ENCODE data around the gene ARPC1A.
"Not testable (repeated sequence)": the region's sequence is repeated elsewhere in the genome, so short reads cannot be mapped to it uniquely, and the experiment has no call there.

The ARPC1A gene

GRCh38 chr7:99385564-99385963 lies 59.9 kb downstream of the ARPC1A start:
- no peak overlapping the region for H3K14ac ChIP-seq (ENCODE audit: low read length)
- H2AK5ac ChIP-seq (ENCODE audit: low read depth, low read length) = no peak overlapping the region
- no peak overlapping the region for H3K23ac ChIP-seq (ENCODE audit: low read depth, low read length, poor library complexity)
- H2BK5ac ChIP-seq (ENCODE audit: low read length) = peak overlapping the region; percentile 66
- no peak overlapping the region for H3K4me2 ChIP-seq (ENCODE audit: insufficient read depth, low read length, poor library complexity, severe bottlenecking)
- no peak overlapping the region for H3K9ac ChIP-seq (ENCODE audit: low read depth, low read length, poor library complexity)
- H3K4ac ChIP-seq (ENCODE audit: low read length) = no peak overlapping the region
- no peak overlapping the region for H2BK15ac ChIP-seq (ENCODE audit: low read length)
- H3K27me3 ChIP-seq (ENCODE audit: control insufficient read depth in 3 of 3, insufficient read depth in 3 of 3, low read depth in 1 of 3, low read length in 3 of 3) = no peaks in the 10 kb centered on the region
- no peak for DNase-seq (ENCODE audit: low spot score)
- peaks cover 6% of the 10 kb centered on the region for H3K79me1 ChIP-seq (ENCODE audit: low read depth, low read length)
- no peak overlapping the region for H2BK12ac ChIP-seq (ENCODE audit: low read length)
- H3K4me3 ChIP-seq (ENCODE audit: low read length in 2 of 2) = peak overlapping the region in 1 of 2 donors; percentile 20
- H3K18ac ChIP-seq (ENCODE audit: low read length) = no peak overlapping the region
- no CpG with 5 or more reads among the region's 8 CpGs for WGBS, 2 donors (ENCODE audit: extremely low coverage in 2 of 2, insufficient read length in 2 of 2, insufficient replicate concordance in 1 of 2)
- no peak overlapping the region for H2AFZ ChIP-seq (ENCODE audit: low read length)
- H4K8ac ChIP-seq (ENCODE audit: low read depth, low read length) = no peak overlapping the region
- H2BK120ac ChIP-seq (ENCODE audit: low read depth, low read length) = no peak overlapping the region
- H3K27ac ChIP-seq (replicated peaks; ENCODE audit: low read length) = no peak overlapping the region
- peaks cover 21 to 28% of the 10 kb centered on the region in 2 donors for H3K36me3 ChIP-seq (replicated peaks in 1 of 2; ENCODE audit: control insufficient read depth in 2 of 2, insufficient read depth in 2 of 2, low read length in 2 of 2)
- H4K91ac ChIP-seq (ENCODE audit: low read depth, low read length, poor library complexity) = no peak overlapping the region
- H3K4me1 ChIP-seq (ENCODE audit: control insufficient read depth in 2 of 2, insufficient read depth in 1 of 2, low read depth in 1 of 2, low read length in 2 of 2) = peaks cover 0 to 8% of the 10 kb centered on the region in 2 donors
- H3K9me3 ChIP-seq (replicated peaks in 1 of 2; ENCODE audit: control insufficient read depth in 2 of 2, insufficient read depth in 1 of 2, low read depth in 1 of 2, low read length in 2 of 2) = no peaks in the 10 kb centered on the region

DNA sequence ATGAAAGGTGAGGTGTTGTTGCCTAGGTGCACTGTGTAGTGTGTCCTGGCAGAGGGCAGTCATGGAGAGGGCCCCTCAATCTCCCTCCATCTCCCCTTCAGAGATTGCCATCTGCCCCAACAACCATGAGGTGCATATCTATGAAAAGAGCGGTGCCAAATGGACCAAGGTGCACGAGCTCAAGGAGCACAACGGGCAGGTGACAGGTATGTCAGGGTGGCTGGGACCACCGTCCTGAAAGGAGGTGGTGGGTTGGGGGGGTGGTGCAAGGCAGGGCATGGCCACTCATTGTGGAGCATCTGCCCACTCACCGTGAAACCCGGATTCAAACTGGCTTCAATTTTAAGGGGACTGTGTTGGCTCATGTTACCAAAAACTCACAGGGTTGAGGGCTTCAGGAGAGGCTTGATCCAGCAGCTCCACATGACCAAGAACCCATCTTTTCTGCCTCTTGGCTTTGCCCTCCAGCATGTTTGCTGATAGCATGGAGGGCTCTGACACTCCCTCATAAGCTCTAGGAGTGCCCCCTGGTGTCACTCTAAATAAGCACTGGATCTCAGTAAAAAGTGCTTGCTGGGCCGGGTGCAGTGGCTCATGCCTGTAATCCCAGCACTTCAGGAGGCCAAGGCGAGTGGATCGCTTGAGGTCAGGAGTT lies 61.0 kb downstream of the ARPC1A start:
- H2BK12ac ChIP-seq (ENCODE audit: low read length) = no peak overlapping the region
- H4K8ac ChIP-seq (ENCODE audit: low read depth, low read length) = no peak overlapping the region
- no peak overlapping the region for H3K23ac ChIP-seq (ENCODE audit: low read depth, low read length, poor library complexity)
- no peak overlapping the region for H3K9ac ChIP-seq (ENCODE audit: low read depth, low read length, poor library complexity)
- H3K27me3 ChIP-seq (ENCODE audit: control insufficient read depth in 3 of 3, insufficient read depth in 3 of 3, low read depth in 1 of 3, low read length in 3 of 3) = no peaks in the 10 kb centered on the region
- no peak overlapping the region for H3K27ac ChIP-seq (replicated peaks; ENCODE audit: low read length)
- H2BK120ac ChIP-seq (ENCODE audit: low read depth, low read length) = no peak overlapping the region
- no CpG with 5 or more reads among the region's 9 CpGs for WGBS, 2 donors (ENCODE audit: extremely low coverage in 2 of 2, insufficient read length in 2 of 2, insufficient replicate concordance in 1 of 2)
- H2AK5ac ChIP-seq (ENCODE audit: low read depth, low read length) = no peak overlapping the region
- H2AFZ ChIP-seq (ENCODE audit: low read length) = no peak overlapping the region
- H3K4me3 ChIP-seq (ENCODE audit: low read length in 2 of 2) = peak overlapping the region in 1 of 2 donors; percentile 61
- no peak overlapping the region for H4K91ac ChIP-seq (ENCODE audit: low read depth, low read length, poor library complexity)
- no peaks in the 10 kb centered on the region for H3K4me1 ChIP-seq (ENCODE audit: control insufficient read depth in 2 of 2, insufficient read depth in 1 of 2, low read depth in 1 of 2, low read length in 2 of 2)
- H2BK15ac ChIP-seq (ENCODE audit: low read length) = no peak overlapping the region
- H3K4me2 ChIP-seq (ENCODE audit: insufficient read depth, low read length, poor library complexity, severe bottlenecking) = no peak overlapping the region
- H3K79me1 ChIP-seq (ENCODE audit: low read depth, low read length) = peaks cover 8% of the 10 kb centered on the region
- H3K4ac ChIP-seq (ENCODE audit: low read length) = no peak overlapping the region
- H3K14ac ChIP-seq (ENCODE audit: low read length) = no peak overlapping the region
- no peak overlapping the region for H2BK5ac ChIP-seq (ENCODE audit: low read length)
- no peak for DNase-seq (ENCODE audit: low spot score)
- peaks cover 27 to 39% of the 10 kb centered on the region in 2 donors for H3K36me3 ChIP-seq (replicated peaks in 1 of 2; ENCODE audit: control insufficient read depth in 2 of 2, insufficient read depth in 2 of 2, low read length in 2 of 2)
- no peaks in the 10 kb centered on the region for H3K9me3 ChIP-seq (replicated peaks in 1 of 2; ENCODE audit: control insufficient read depth in 2 of 2, insufficient read depth in 1 of 2, low read depth in 1 of 2, low read length in 2 of 2)
- no peak overlapping the region for H3K18ac ChIP-seq (ENCODE audit: low read length)

DNA sequence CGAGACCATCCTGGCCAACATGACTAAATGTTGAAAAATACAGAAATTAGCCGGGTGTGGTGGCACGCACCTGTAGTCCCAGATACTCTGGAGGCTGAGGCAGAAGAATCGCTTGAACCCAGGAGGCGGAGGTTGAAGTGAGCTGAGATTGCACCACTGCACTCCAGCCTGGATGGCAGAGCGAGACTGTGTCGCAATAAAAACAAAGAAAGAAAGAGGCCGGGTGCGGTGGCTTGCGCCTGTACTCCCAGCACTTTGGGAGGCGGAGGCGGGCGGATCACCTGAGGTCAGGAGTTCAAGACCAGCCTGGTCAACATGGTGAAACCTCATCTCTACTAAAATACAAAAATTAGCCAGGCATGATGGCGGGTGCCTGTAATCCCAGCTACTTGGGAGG lies 61.5 kb downstream of the ARPC1A start:
- not testable (repeated sequence) for H2AFZ ChIP-seq (ENCODE audit: low read length); H3K4me3 ChIP-seq (ENCODE audit: low read length in 2 of 2); H3K9ac ChIP-seq (ENCODE audit: low read depth, low read length, poor library complexity); DNase-seq (ENCODE audit: low spot score); H3K14ac ChIP-seq (ENCODE audit: low read length); H3K9me3 ChIP-seq (replicated peaks in 1 of 2; ENCODE audit: control insufficient read depth in 2 of 2, insufficient read depth in 1 of 2, low read depth in 1 of 2, low read length in 2 of 2); H3K23ac ChIP-seq (ENCODE audit: low read depth, low read length, poor library complexity); H2BK5ac ChIP-seq (ENCODE audit: low read length); H3K18ac ChIP-seq (ENCODE audit: low read length); H3K4me1 ChIP-seq (ENCODE audit: control insufficient read depth in 2 of 2, insufficient read depth in 1 of 2, low read depth in 1 of 2, low read length in 2 of 2); H2AK5ac ChIP-seq (ENCODE audit: low read depth, low read length); H3K27me3 ChIP-seq (ENCODE audit: control insufficient read depth in 3 of 3, insufficient read depth in 3 of 3, low read depth in 1 of 3, low read length in 3 of 3); H4K8ac ChIP-seq (ENCODE audit: low read depth, low read length); H4K91ac ChIP-seq (ENCODE audit: low read depth, low read length, poor library complexity); H2BK120ac ChIP-seq (ENCODE audit: low read depth, low read length); H3K27ac ChIP-seq (replicated peaks; ENCODE audit: low read length); H3K79me1 ChIP-seq (ENCODE audit: low read depth, low read length); H2BK15ac ChIP-seq (ENCODE audit: low read length); H3K4me2 ChIP-seq (ENCODE audit: insufficient read depth, low read length, poor library complexity, severe bottlenecking); H3K4ac ChIP-seq (ENCODE audit: low read length); H2BK12ac ChIP-seq (ENCODE audit: low read length)
- no CpG with 5 or more reads among the region's 14 CpGs for WGBS, 2 donors (ENCODE audit: extremely low coverage in 2 of 2, insufficient read length in 2 of 2, insufficient replicate concordance in 1 of 2)
- peaks cover 27 to 44% of the 10 kb centered on the region in 2 donors for H3K36me3 ChIP-seq (replicated peaks in 1 of 2; ENCODE audit: control insufficient read depth in 2 of 2, insufficient read depth in 2 of 2, low read length in 2 of 2)

DNA sequence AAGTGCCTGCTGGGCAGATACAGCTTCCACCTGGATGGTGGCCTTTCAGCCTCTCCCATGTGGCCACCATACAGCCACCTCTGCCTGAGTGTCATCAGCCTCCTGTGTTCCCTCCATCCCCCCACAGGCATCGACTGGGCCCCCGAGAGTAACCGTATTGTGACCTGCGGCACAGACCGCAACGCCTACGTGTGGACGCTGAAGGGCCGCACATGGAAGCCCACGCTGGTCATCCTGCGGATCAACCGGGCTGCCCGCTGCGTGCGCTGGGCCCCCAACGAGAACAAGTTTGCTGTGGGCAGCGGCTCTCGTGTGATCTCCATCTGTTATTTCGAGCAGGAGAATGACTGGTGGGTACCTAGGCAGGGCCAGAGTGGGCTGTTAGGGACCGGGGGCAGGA lies 62.2 kb downstream of the ARPC1A start:
- no peak overlapping the region for H3K18ac ChIP-seq (ENCODE audit: low read length)
- peaks cover 27 to 51% of the 10 kb centered on the region in 2 donors for H3K36me3 ChIP-seq (replicated peaks in 1 of 2; ENCODE audit: control insufficient read depth in 2 of 2, insufficient read depth in 2 of 2, low read length in 2 of 2)
- H2BK12ac ChIP-seq (ENCODE audit: low read length) = no peak overlapping the region
- no peak overlapping the region for H2BK5ac ChIP-seq (ENCODE audit: low read length)
- H2AK5ac ChIP-seq (ENCODE audit: low read depth, low read length) = no peak overlapping the region
- no peak overlapping the region for H3K4ac ChIP-seq (ENCODE audit: low read length)
- no peak overlapping the region for H2BK15ac ChIP-seq (ENCODE audit: low read length)
- peak overlapping the region; percentile 91 for H3K23ac ChIP-seq (ENCODE audit: low read depth, low read length, poor library complexity)
- H3K4me2 ChIP-seq (ENCODE audit: insufficient read depth, low read length, poor library complexity, severe bottlenecking) = no peak overlapping the region
- no peak overlapping the region for H4K91ac ChIP-seq (ENCODE audit: low read depth, low read length, poor library complexity)
- H3K9ac ChIP-seq (ENCODE audit: low read depth, low read length, poor library complexity) = peak overlapping the region; percentile 30
- H3K27ac ChIP-seq (replicated peaks; ENCODE audit: low read length) = no peak overlapping the region
- peaks cover 0 to 3% of the 10 kb centered on the region in 2 donors for H3K4me1 ChIP-seq (ENCODE audit: control insufficient read depth in 2 of 2, insufficient read depth in 1 of 2, low read depth in 1 of 2, low read length in 2 of 2)
- H3K4me3 ChIP-seq (ENCODE audit: low read length in 2 of 2) = no peak overlapping the region
- H3K9me3 ChIP-seq (replicated peaks in 1 of 2; ENCODE audit: control insufficient read depth in 2 of 2, insufficient read depth in 1 of 2, low read depth in 1 of 2, low read length in 2 of 2) = no peaks in the 10 kb centered on the region
- H3K14ac ChIP-seq (ENCODE audit: low read length) = no peak overlapping the region
- no CpG with 5 or more reads among the region's 20 CpGs for WGBS, 2 donors (ENCODE audit: extremely low coverage in 2 of 2, insufficient read length in 2 of 2, insufficient replicate concordance in 1 of 2)
- peaks cover 8% of the 10 kb centered on the region for H3K79me1 ChIP-seq (ENCODE audit: low read depth, low read length)
- no peaks in the 10 kb centered on the region for H3K27me3 ChIP-seq (ENCODE audit: control insufficient read depth in 3 of 3, insufficient read depth in 3 of 3, low read depth in 1 of 3, low read length in 3 of 3)
- DNase-seq (ENCODE audit: low spot score) = no peak
- H4K8ac ChIP-seq (ENCODE audit: low read depth, low read length) = no peak overlapping the region
- no peak overlapping the region for H2BK120ac ChIP-seq (ENCODE audit: low read depth, low read length)
- no peak overlapping the region for H2AFZ ChIP-seq (ENCODE audit: low read length)
